ENCODE results near the gene CD7.

The CD7 gene

DNA sequence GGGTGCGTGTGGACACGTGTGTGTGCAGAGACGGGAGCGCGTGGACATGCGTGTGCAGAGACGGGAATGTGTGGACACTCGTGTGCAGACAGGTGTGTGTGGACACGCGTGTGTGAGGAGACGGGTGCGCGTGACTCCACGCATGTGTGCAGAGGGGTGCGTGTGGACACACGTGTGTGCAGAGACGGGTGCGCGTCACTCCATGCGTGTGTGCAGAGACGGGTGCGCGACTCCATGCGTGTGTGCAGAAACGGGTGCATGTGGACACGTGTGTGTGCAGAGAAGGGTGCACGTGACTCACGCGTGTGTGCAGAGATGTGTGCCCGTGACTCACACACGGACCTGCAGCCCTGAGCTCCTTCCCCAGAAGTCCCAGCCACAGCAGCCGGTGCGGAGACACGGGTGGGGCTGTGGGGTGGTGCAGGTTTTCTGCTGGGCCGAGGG, 2.2 kb upstream of the CD7 start:
- H3K9me2 ChIP-seq (replicated peaks; ENCODE audit: insufficient read depth, low read length) = no peaks in the 10 kb centered on the region
- TF ChIP-seq EZH2phosphoT487 (conservative IDR thresholded peaks at IDR 0.05; ENCODE audit: low read length) = no peak
- TF ChIP-seq, protein P1, sequence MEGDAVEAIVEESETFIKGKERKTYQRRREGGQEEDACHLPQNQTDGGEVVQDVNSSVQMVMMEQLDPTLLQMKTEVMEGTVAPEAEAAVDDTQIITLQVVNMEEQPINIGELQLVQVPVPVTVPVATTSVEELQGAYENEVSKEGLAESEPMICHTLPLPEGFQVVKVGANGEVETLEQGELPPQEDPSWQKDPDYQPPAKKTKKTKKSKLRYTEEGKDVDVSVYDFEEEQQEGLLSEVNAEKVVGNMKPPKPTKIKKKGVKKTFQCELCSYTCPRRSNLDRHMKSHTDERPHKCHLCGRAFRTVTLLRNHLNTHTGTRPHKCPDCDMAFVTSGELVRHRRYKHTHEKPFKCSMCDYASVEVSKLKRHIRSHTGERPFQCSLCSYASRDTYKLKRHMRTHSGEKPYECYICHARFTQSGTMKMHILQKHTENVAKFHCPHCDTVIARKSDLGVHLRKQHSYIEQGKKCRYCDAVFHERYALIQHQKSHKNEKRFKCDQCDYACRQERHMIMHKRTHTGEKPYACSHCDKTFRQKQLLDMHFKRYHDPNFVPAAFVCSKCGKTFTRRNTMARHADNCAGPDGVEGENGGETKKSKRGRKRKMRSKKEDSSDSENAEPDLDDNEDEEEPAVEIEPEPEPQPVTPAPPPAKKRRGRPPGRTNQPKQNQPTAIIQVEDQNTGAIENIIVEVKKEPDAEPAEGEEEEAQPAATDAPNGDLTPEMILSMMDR (IDR thresholded peaks at IDR 0.05; ENCODE audit: insufficient read depth, low read length, poor library complexity, severe bottlenecking) = no peak
- H3K36me3 ChIP-seq (ENCODE audit: low read length) = no peaks in the 10 kb centered on the region
- H3K9me3 ChIP-seq (ENCODE audit: insufficient read depth, low read length) = no peaks in the 10 kb centered on the region
- H2AFZ ChIP-seq (ENCODE audit: low read depth, low read length, severe bottlenecking) = no peak overlapping the region
- no peak overlapping the region for H3K9ac ChIP-seq (ENCODE audit: low read length)
- H3F3A ChIP-seq (ENCODE audit: insufficient read depth) = no peaks in the 10 kb centered on the region
- no peaks in the 10 kb centered on the region for H3K79me2 ChIP-seq (ENCODE audit: insufficient read depth, low read length)
- H3K27me3 ChIP-seq (ENCODE audit: low read length) = no peaks in the 10 kb centered on the region
- no peaks in the 10 kb centered on the region for H4K20me1 ChIP-seq (ENCODE audit: low read depth, low read length)
- H3K27ac ChIP-seq (ENCODE audit: low read depth, low read length) = no peak overlapping the region
- no peak overlapping the region for H3K4me3 ChIP-seq (ENCODE audit: insufficient read depth, low read length, poor library complexity, severe bottlenecking)
- no peak overlapping the region for H3K4me2 ChIP-seq (ENCODE audit: low read depth, low read length, poor library complexity, severe bottlenecking)

DNA sequence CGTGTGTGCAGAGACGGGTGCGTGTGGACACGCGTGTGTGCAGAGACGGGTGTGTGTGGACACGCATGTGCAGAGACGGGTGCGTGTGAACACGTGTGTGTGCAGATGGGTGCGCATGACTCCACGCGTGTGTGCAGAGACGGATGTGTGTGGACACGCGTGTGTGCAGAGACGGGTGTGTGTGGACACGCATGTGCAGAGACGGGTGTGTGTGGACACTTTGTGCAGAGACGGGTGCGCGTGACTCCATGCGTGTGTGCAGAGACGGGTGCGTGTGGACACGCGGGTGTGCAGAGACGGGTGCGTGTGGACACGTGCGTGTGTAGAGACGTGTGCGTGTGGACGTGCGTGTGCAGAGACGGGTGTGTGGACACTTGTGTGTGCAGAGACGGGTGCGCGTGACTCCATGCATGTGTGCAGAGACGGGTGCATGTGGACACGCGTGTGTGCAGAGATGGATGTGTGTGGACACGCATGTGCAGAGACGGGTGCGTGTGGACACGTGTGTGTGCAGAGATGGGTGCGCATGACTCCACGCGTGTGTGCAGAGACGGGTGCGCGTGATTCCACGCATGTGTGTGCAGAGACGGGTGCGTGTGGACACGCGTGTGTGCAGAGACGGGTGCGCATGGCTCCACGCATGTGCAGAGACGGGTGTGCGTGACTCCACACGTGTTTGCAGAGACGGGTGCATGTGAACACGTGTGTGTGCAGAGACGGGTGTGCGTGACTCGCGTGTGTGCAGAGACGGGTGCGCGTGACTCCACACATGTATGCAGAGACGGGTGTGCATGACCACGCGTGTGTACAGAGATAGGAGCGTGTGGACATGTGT, 1.6 kb upstream of the CD7 start:
- Histone ChIP-seq H2AFZ (ENCODE audit: low read depth, low read length, severe bottlenecking) (no peak overlapping the region), H3K36me3 (ENCODE audit: low read length) (no peaks in the 10 kb centered on the region), H3K27me3 (ENCODE audit: low read length) (no peaks in the 10 kb centered on the region), H3K27ac (ENCODE audit: low read depth, low read length) (no peak overlapping the region), H3K9ac (ENCODE audit: low read length) (no peak overlapping the region), H3K79me2 (ENCODE audit: insufficient read depth, low read length) (no peaks in the 10 kb centered on the region), H3K4me2 (ENCODE audit: low read depth, low read length, poor library complexity, severe bottlenecking) (no peak overlapping the region), H4K20me1 (ENCODE audit: low read depth, low read length) (no peaks in the 10 kb centered on the region), H3K9me3 (ENCODE audit: insufficient read depth, low read length) (no peaks in the 10 kb centered on the region), H3F3A (ENCODE audit: insufficient read depth) (no peaks in the 10 kb centered on the region), H3K4me3 (ENCODE audit: insufficient read depth, low read length, poor library complexity, severe bottlenecking) (no peak overlapping the region), H3K9me2 (replicated peaks; ENCODE audit: insufficient read depth, low read length) (no peaks in the 10 kb centered on the region)
- TF ChIP-seq, protein P1 (IDR thresholded peaks at IDR 0.05; ENCODE audit: insufficient read depth, low read length, poor library complexity, severe bottlenecking) = no peak

DNA sequence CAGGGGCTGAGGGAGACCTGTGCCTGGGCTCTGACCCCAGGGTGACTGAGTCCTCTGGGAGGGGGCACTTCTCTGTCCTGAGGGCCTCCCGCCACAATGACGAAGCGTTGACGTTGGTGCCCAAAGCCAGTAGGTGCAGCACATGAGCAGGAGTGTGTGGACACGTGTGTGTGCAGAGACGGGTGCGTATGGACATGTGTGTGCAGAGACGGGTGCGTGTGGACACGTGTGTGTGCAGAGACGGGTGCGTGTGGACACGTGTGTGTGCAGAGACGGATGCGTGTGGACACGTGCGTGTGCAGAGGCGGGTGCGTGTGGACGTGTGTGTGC, 726 bp upstream of the CD7 start:
- no peaks in the 10 kb centered on the region for H3K9me3 ChIP-seq (ENCODE audit: insufficient read depth, low read length)
- H2AFZ ChIP-seq (ENCODE audit: low read depth, low read length, severe bottlenecking) = no peak overlapping the region
- H3K4me3 ChIP-seq (ENCODE audit: insufficient read depth, low read length, poor library complexity, severe bottlenecking) = no peak overlapping the region
- no peaks in the 10 kb centered on the region for H3K36me3 ChIP-seq (ENCODE audit: low read length)
- H3F3A ChIP-seq (ENCODE audit: insufficient read depth) = no peaks in the 10 kb centered on the region
- no peaks in the 10 kb centered on the region for H3K9me2 ChIP-seq (replicated peaks; ENCODE audit: insufficient read depth, low read length)
- H3K4me2 ChIP-seq (ENCODE audit: low read depth, low read length, poor library complexity, severe bottlenecking) = no peak overlapping the region
- H3K79me2 ChIP-seq (ENCODE audit: insufficient read depth, low read length) = no peaks in the 10 kb centered on the region
- H4K20me1 ChIP-seq (ENCODE audit: low read depth, low read length) = no peaks in the 10 kb centered on the region
- no peak overlapping the region for H3K9ac ChIP-seq (ENCODE audit: low read length)
- no peak for TF ChIP-seq EZH2phosphoT487 (conservative IDR thresholded peaks at IDR 0.05; ENCODE audit: low read length)
- TF ChIP-seq, protein P1 (IDR thresholded peaks at IDR 0.05; ENCODE audit: insufficient read depth, low read length, poor library complexity, severe bottlenecking) = no peak
- H3K27me3 ChIP-seq (ENCODE audit: low read length) = no peaks in the 10 kb centered on the region
- H3K27ac ChIP-seq (ENCODE audit: low read depth, low read length) = no peak overlapping the region

Measured in SU-DHL-6 (cell line).